Fibroblast of mammary gland (primary cell): ENCODE measurements around the gene COIL.
"Not testable (repeated sequence)": the region's sequence is repeated elsewhere in the genome, so short reads cannot be mapped to it uniquely, and the experiment has no call there.

Source experiments
- DNase-seq: peaks from one replicate; pipeline ENCODE4 v3.0.0-alpha.2; 2010; ENCODE audit warnings: low read depth
- H3K4me3 ChIP-seq: 2 replicates; pipeline ENCODE4 v1.5.1; 2011; ENCODE audit warnings: low read depth, mild to moderate bottlenecking, low read length, moderate library complexity; ENCODE audit not compliant: control insufficient read depth
- TF ChIP-seq, protein P1 (sequence below): conservative IDR thresholded peaks from 2 replicates; pipeline ENCODE4 v1.5.1; 2011; ENCODE audit warnings: low read depth, low read length, inconsistent platforms; ENCODE audit not compliant: control insufficient read depth, insufficient read depth

COIL gene

DNA sequence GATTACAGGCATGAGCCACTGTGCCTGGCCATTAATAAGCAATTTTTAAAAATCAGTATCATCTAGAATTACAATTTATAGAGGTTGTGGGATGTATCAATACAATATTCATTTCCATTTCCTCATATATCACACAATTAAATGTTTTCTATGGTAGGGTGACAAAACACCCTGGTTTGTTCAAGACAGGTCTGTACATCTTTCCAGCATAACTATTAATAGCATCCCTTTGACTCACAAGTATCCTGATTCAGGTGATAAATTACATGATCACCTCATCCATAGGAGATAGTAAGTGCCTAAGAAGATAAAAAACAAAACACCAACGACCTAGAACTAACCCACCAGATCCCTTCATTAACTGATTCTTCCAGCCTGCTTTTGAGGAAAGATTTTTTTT, 13.1 kb downstream of the COIL start:
- no peak for DNase-seq
- H3K4me3 ChIP-seq, result no peak overlapping the region
- TF ChIP-seq, protein P1, sequence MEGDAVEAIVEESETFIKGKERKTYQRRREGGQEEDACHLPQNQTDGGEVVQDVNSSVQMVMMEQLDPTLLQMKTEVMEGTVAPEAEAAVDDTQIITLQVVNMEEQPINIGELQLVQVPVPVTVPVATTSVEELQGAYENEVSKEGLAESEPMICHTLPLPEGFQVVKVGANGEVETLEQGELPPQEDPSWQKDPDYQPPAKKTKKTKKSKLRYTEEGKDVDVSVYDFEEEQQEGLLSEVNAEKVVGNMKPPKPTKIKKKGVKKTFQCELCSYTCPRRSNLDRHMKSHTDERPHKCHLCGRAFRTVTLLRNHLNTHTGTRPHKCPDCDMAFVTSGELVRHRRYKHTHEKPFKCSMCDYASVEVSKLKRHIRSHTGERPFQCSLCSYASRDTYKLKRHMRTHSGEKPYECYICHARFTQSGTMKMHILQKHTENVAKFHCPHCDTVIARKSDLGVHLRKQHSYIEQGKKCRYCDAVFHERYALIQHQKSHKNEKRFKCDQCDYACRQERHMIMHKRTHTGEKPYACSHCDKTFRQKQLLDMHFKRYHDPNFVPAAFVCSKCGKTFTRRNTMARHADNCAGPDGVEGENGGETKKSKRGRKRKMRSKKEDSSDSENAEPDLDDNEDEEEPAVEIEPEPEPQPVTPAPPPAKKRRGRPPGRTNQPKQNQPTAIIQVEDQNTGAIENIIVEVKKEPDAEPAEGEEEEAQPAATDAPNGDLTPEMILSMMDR, result no peak

DNA sequence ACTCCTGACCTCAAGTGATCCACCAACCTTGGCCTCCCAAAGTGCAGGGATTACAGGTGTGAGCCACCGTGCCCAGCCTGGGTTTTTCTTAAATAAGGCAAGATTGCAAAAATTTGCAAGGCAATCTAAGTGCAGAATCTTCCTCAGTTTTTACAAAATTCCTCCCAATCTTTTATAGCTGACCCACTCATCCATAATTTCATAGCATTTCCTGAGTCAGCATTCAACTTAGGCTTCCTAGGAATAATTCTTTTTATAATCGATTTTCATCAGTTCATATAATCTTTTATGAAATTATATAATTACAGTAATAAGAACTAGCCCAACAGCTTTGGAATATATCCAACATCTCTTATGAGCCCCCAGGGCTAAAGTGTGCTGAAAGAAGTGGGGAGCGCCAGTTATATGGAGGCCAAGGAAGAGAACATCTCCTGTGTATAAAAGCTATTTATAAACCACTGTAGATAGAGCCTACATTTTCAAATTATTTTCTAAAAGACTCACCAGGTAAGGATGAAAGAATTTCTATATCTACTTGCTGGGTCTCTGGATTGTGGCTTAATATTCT, 14.8 kb downstream of the COIL start:
- TF ChIP-seq, protein P1, result no peak
- no peak for DNase-seq
- no peak overlapping the region for H3K4me3 ChIP-seq

DNA sequence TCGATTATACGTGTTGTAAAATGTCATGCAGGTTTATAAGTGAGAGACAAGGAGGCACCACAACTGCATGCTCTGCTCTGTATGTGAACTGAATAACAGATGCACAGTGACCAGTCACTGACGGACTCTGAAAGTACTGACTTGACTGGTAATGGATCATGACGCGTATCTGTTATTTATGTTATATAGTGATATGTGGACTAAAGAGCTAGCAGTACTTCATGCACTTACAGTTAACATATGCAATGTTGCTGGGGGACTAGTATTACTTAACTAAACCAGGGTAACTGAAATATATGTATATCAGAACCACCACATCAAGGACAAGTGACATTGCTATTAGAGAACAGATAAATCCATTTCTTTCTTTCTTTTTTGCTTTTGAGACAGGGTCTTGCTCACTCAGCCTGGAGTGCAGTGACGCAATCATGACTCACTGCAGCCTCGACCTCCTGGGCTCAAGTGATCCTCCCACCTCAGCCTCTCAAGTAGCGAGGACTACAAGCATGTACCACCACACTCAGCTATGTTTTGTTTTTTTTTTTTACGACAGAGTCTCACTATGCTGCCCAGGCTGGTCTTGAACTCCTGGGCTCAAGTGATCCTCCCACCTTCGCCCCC, 17.2 kb downstream of the COIL start:
- DNase-seq, result peak; percentile 27
- TF ChIP-seq, protein P1, result no peak
- no peak overlapping the region for H3K4me3 ChIP-seq

GRCh38 chr17:56939869-56940484, 20.9 kb downstream of the COIL start:
- DNase-seq, result peak; percentile 64
- no peak overlapping the region for H3K4me3 ChIP-seq
- TF ChIP-seq, protein P1, result peak; percentile 69

GRCh38 chr17:56938206-56938605, 22.6 kb downstream of the COIL start:
- not testable (repeated sequence) for H3K4me3 ChIP-seq

GRCh38 chr17:56937687-56938086, 23.2 kb downstream of the COIL start:
- TF ChIP-seq, protein P1, result no peak

More at GRCh38 chr17:56938206-56938605, 22.6 kb downstream of the COIL start:
- DNase-seq, result not testable (repeated sequence)

GRCh38 chr17:56936697-56937322, 24.0 kb downstream of the COIL start:
- H3K4me3 ChIP-seq, result no peak overlapping the region
- TF ChIP-seq, protein P1, result no peak
- peak; percentile 35 for DNase-seq

More at GRCh38 chr17:56937687-56938086, 23.2 kb downstream of the COIL start:
- no peak for DNase-seq
- H3K4me3 ChIP-seq, result no peak overlapping the region
